ENCODE data around the gene EXD3. TPM values are rescaled to one million over a fixed set of nuclear protein-coding genes. Genes with fewer than 3 reads are reported as not detected.

EXD3 gene
- total RNA-seq, 1 experiment from 2014 or later: 15.3 TPM

- H3K4ac ChIP-seq (ENCODE audit: low read depth, low read length): no peak overlapping the region
- no peak overlapping the region for H4K8ac ChIP-seq (replicated peaks; ENCODE audit: insufficient read length, low read depth, low read length)
- no peak overlapping the region for H4K91ac ChIP-seq (ENCODE audit: insufficient read length, low read depth, low read length)
- Mint-ChIP-seq H3K4me1 (peaks cover 5 to 12% of the 10 kb centered on the region in 2 experiments), H3K27me3 (ENCODE audit: low read depth) (peaks cover 11% of the 10 kb centered on the region), H3K9me3 (no peaks in the 10 kb centered on the region), H3K4me3 (no peak overlapping the region), H3K36me3 (ENCODE audit: insufficient read depth in 1 of 3, low read depth in 3 of 3) (peaks cover 0 to 13% (median 0%) of the 10 kb centered on the region in 3 experiments; a peak in 4 of 7 replicates), H3K27ac (no peak overlapping the region)
- no peak overlapping the region for H2BK15ac ChIP-seq (ENCODE audit: low read depth, low read length)
- H3K14ac ChIP-seq (ENCODE audit: insufficient read depth, low read length): no peak overlapping the region; the same call in 1 of the 2 replicates
- TF ChIP-seq CTCF (conservative IDR thresholded peaks at IDR 0.05): no peak
- no peak overlapping the region for H2BK12ac ChIP-seq (ENCODE audit: insufficient read length, low read depth, low read length)
- no peak overlapping the region for H3K56ac ChIP-seq (ENCODE audit: insufficient read length, low read depth, low read length)
- WGBS (ENCODE audit: extremely low coverage, insufficient read length, low lambda C conversion rate): no CpG with 5 or more reads among the region's 27 CpGs
- H2AFZ ChIP-seq (ENCODE audit: low read length): no peak overlapping the region
- no peak overlapping the region for H2BK120ac ChIP-seq (ENCODE audit: low read depth, low read length, poor library complexity, severe bottlenecking)
- no peak overlapping the region for H3K27ac ChIP-seq (ENCODE audit: insufficient read length, low read depth, low read length)
- no peak overlapping the region for H3K4me2 ChIP-seq (ENCODE audit: insufficient read depth, insufficient read length, low read length)
- H3K23ac ChIP-seq (ENCODE audit: insufficient read length, low read depth, low read length): no peak overlapping the region
- no peak overlapping the region for H2BK5ac ChIP-seq (ENCODE audit: insufficient read length, low read length)
- H2AK5ac ChIP-seq (ENCODE audit: insufficient read length, low read length): no peak overlapping the region
- no peaks in the 10 kb centered on the region for H3K4me1 ChIP-seq (ENCODE audit: insufficient read depth, low read length)
- no peak overlapping the region for H4K5ac ChIP-seq (ENCODE audit: insufficient read length, low read depth, low read length)
- H3K79me2 ChIP-seq (ENCODE audit: insufficient read depth, low read length): no peaks in the 10 kb centered on the region
- no peaks in the 10 kb centered on the region for H3K79me1 ChIP-seq (ENCODE audit: insufficient read depth, low read depth, low read length, poor library complexity, severe bottlenecking)
- no peak for DNase-seq
- H3K9me3 ChIP-seq (ENCODE audit: control insufficient read depth, low read depth, low read length): no peaks in the 10 kb centered on the region
- no peaks in the 10 kb centered on the region for H3K27me3 ChIP-seq (ENCODE audit: insufficient read depth, low read length)
- no peak overlapping the region for H3T11ph ChIP-seq (ENCODE audit: low read length)
- no peak overlapping the region for H3K18ac ChIP-seq (ENCODE audit: insufficient read length, low read depth, low read length)
- H2BK20ac ChIP-seq (ENCODE audit: low read depth, low read length, poor library complexity, severe bottlenecking): no peak overlapping the region
- H3K23me2 ChIP-seq (ENCODE audit: insufficient read length, low read depth, low read length, poor library complexity, severe bottlenecking): no peaks in the 10 kb centered on the region
- H4K20me1 ChIP-seq (ENCODE audit: control insufficient read depth, insufficient read depth, insufficient read length): peaks cover 3% of the 10 kb centered on the region
- no peak overlapping the region for H3K9ac ChIP-seq (ENCODE audit: extremely low read depth, insufficient read length, low read length)
Measured at GRCh38 chr9:137447722-137448601, 25.0 kb upstream of the EXD3 start.
